Spleen (tissue), 7 donors: Measurements from ENCODE around the gene ZNF575.

Experiments used
- POLR2AphosphoS5 ChIP-seq, 3 donors: sonication (generic); formaldehyde crosslinking; IDR thresholded peaks; one replicate each; pipeline ENCODE4 v1.5.1; 2017; ENCODE audit warnings: antibody characterized with exemption in 3 of 3
- TF ChIP-seq, protein P1 (sequence below), 11 experiments: fragments of 200-600 bp in 7 of 11; fragments of 450-650 bp in 4 of 11; sonication (generic) in 4 of 11; IDR thresholded peaks in 8 of 11; conservative IDR thresholded peaks in 3 of 11; 1 replicate in 7 of 11; 2 replicates in 4 of 11; pipeline versions ENCODE4 v1.4.0 to v1.8.0; 2016 to 2021; ENCODE audit warnings: antibody characterized with exemption in 11 of 11, inconsistent platforms in 4 of 11, mild to moderate bottlenecking in 1 of 11
- donor health status: DM: no; HTN: no; CAD: no; lungs with moderate emphysema.
- donor health status: DM: no; HTN: no; CAD: no.
- donor health status: DM: no; HTN: no; CAD: no.

DNA sequence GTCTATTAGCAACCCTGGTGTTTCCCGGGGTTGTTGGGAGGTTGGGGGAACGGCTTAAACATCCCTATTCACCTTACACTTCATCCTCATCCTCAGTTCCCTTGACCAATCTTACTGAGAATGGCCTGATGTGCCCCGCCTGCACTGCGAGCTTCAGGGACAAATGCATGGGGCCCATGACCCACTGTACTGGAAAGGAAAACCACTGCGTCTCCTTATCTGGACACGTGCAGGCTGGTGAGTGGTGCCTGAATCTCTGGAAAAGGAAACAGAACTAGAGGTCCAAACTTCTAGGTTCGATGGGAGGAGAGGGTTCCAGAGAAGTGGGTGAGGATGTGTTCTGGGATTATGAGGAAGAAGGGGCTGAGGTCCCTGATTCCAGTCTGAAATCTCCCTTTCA lies 48.5 kb downstream of the ZNF575 start:
- TF ChIP-seq, protein P1, sequence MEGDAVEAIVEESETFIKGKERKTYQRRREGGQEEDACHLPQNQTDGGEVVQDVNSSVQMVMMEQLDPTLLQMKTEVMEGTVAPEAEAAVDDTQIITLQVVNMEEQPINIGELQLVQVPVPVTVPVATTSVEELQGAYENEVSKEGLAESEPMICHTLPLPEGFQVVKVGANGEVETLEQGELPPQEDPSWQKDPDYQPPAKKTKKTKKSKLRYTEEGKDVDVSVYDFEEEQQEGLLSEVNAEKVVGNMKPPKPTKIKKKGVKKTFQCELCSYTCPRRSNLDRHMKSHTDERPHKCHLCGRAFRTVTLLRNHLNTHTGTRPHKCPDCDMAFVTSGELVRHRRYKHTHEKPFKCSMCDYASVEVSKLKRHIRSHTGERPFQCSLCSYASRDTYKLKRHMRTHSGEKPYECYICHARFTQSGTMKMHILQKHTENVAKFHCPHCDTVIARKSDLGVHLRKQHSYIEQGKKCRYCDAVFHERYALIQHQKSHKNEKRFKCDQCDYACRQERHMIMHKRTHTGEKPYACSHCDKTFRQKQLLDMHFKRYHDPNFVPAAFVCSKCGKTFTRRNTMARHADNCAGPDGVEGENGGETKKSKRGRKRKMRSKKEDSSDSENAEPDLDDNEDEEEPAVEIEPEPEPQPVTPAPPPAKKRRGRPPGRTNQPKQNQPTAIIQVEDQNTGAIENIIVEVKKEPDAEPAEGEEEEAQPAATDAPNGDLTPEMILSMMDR (IDR thresholded peaks at IDR 0.05 in 8 of 11, conservative IDR thresholded peaks at IDR 0.05 in 3 of 11) = no peak
- TF ChIP-seq POLR2AphosphoS5 (IDR thresholded peaks at IDR 0.05) = no peak
